ENCODE data around the gene TMEM233.

GRCh38 chr12:119574255-119574654 lies 19.3 kb upstream of the TMEM233 start:
- TF ChIP-seq POLR2A (IDR thresholded peaks at IDR 0.05; ENCODE audit: control extremely low read depth in 1 of 2, low read depth in 2 of 2, low read length in 2 of 2) (no peak), CTBP2 (IDR thresholded peaks at IDR 0.05; ENCODE audit: borderline replicate concordance, insufficient read depth, insufficient read length, low read length) (no peak)
